Transverse colon (tissue), 4 donors: ENCODE measurements around the gene JAKMIP1. TPM values are rescaled to one million over a fixed set of nuclear protein-coding genes. Genes with fewer than 3 reads are reported as not detected.

ENCODE experiments used
- DNase-seq: peaks from one replicate; pipeline ENCODE4 v3.0.0-alpha.2; 2019
- H3K27ac ChIP-seq, 4 donors: fragments of 200-600 bp; sonication (generic); 2 replicates each; pipeline ENCODE4 v1.5.1; 2016 to 2018; ENCODE audit warnings: inconsistent platforms in 4 of 4
- H3K27me3 ChIP-seq: fragments of 200-600 bp; sonication (generic); 2 replicates; pipeline ENCODE4 v1.5.1; 2017; ENCODE audit warnings: inconsistent platforms
- H3K36me3 ChIP-seq, 4 donors: fragments of 200-600 bp; sonication (generic); 2 replicates each; pipeline ENCODE4 v1.5.1; 2017 to 2019; ENCODE audit warnings: inconsistent platforms in 4 of 4
- H3K4me1 ChIP-seq, 4 donors: fragments of 200-600 bp; sonication (generic); 2 replicates each; pipeline ENCODE4 v1.5.1; 2017 to 2020; ENCODE audit warnings: inconsistent platforms in 4 of 4
- H3K4me3 ChIP-seq, 4 donors: fragments of 200-600 bp; sonication (generic); 1 replicate in 1 of 4; 2 replicates in 3 of 4; pipeline versions ENCODE4 v1.5.1 to v1.6.1; 2017 to 2019; ENCODE audit warnings: inconsistent platforms in 4 of 4
- H3K9me3 ChIP-seq, 2 donors: fragments of 200-600 bp; sonication (generic); 2 replicates each; pipeline ENCODE4 v1.5.1; 2017 to 2019; ENCODE audit warnings: inconsistent platforms in 2 of 2
- CTCF ChIP-seq, 5 experiments: fragments of 200-600 bp in 3 of 5; fragments of 450-650 bp in 2 of 5; sonication (generic) in 3 of 5; IDR thresholded peaks; 1 replicate in 2 of 5; 2 replicates in 3 of 5; pipeline ENCODE4 v1.5.1; 2016 to 2017; ENCODE audit warnings: antibody characterized with exemption in 5 of 5, inconsistent platforms in 3 of 5, mild to moderate bottlenecking in 2 of 5, moderate library complexity in 1 of 5
- EP300 ChIP-seq: sonication (generic); formaldehyde crosslinking; IDR thresholded peaks from one replicate; pipeline ENCODE4 v1.6.1; 2017; ENCODE audit warnings: antibody characterized with exemption, low read depth
- POLR2A ChIP-seq: fragments of 450-650 bp; IDR thresholded peaks from one replicate; pipeline ENCODE4 v1.6.1; 2016; ENCODE audit warnings: antibody characterized with exemption, mild to moderate bottlenecking, moderate library complexity
- POLR2AphosphoS5 ChIP-seq, 3 donors: sonication (generic); formaldehyde crosslinking; IDR thresholded peaks; one replicate each; pipeline ENCODE4 v1.6.1; 2016; ENCODE audit warnings: antibody characterized with exemption in 3 of 3
- whole genome bisulfite sequencing, 2 donors: methylation state at CpG; one replicate each; pipeline ENCODE4 v1.1.5; 2018; ENCODE audit warnings: low coverage in 1 of 2; 5-methylcytosine and 5-hydroxymethylcytosine counted together
- in situ Hi-C, 4 donors: fragments of 200-750 bp; cut with MboI; loops; one replicate each; pipeline versions ENCODE4 v1.15.0 to v1.15.1; 2017; ENCODE audit warnings: low sequenced_read_pairs in 3 of 4, low pct_ligation_motif_present in 1 of 4, low pct_unique_long_range_greater_than_20kb in 1 of 4
- intact Hi-C: fragments of 100-400 bp; cut with DNase I; formaldehyde crosslinking; loops from one replicate; pipeline ENCODE4 v1.15.1; 2023; ENCODE audit warnings: low total_unique reads
- total RNA-seq, 4 donors: library from RNA; depleted of rRNA; stranded (reverse); fragments of >200 nt; gene quantifications; one replicate each; pipeline ENCODE4 v1.1.0, GENCODE V29; 2016

The JAKMIP1 gene
- total RNA-seq, 4 donors from 2014 or later, result 1.2 to 1.7 TPM; not detected in 2

GRCh38 chr4:6172093-6172926 lies 28.0 kb downstream of the JAKMIP1 start:
- Histone ChIP-seq H3K27me3 (no peaks in the 10 kb centered on the region), H3K27ac (no peak overlapping the region), H3K36me3 (no peaks in the 10 kb centered on the region), H3K4me3 (no peak overlapping the region), H3K4me1 (no peaks in the 10 kb centered on the region), H3K9me3 (no peaks in the 10 kb centered on the region)
- 20 to 52% methylated on average over 2 to 9 of the region's 9 CpGs for WGBS, 2 donors
- TF ChIP-seq EP300 (no peak), POLR2A (no peak), POLR2AphosphoS5 (IDR thresholded peaks at IDR 0.05) (no peak), CTCF (IDR thresholded peaks at IDR 0.05) (no peak)
- in situ Hi-C loops, result no loop called here
- no peak for DNase-seq
- intact Hi-C loops, result no loop called here

- in situ Hi-C loops, result no loop called here
- 78% methylated on average over 4 of the region's 4 CpGs; no CpG with 5 or more reads in 1 of the 2 donors for WGBS, 2 donors
Observed at GRCh38 chr4:6169239-6169638, 31.1 kb downstream of the JAKMIP1 start.

GRCh38 chr4:6165766-6166165 lies 34.6 kb downstream of the JAKMIP1 start:
- no peak for TF ChIP-seq POLR2AphosphoS5 (IDR thresholded peaks at IDR 0.05)
- TF ChIP-seq CTCF (IDR thresholded peaks at IDR 0.05), result no peak
- TF ChIP-seq POLR2A, result no peak
- TF ChIP-seq EP300, result no peak
- Histone ChIP-seq H3K4me3 (no peak overlapping the region), H3K4me1 (no peaks in the 10 kb centered on the region), H3K9me3 (no peaks in the 10 kb centered on the region), H3K27me3 (no peaks in the 10 kb centered on the region), H3K27ac (no peak overlapping the region), H3K36me3 (no peaks in the 10 kb centered on the region)
- intact Hi-C loops, result no loop called here
- in situ Hi-C loops, result no loop called here
- DNase-seq, result no peak
- WGBS, 2 donors, result 85% methylated on average over 6 of the region's 6 CpGs; no CpG with 5 or more reads in 1 of the 2 donors

More at GRCh38 chr4:6169239-6169638, 31.1 kb downstream of the JAKMIP1 start:
- Histone ChIP-seq H3K36me3 (no peaks in the 10 kb centered on the region), H3K4me1 (no peaks in the 10 kb centered on the region), H3K9me3 (no peaks in the 10 kb centered on the region), H3K27me3 (no peaks in the 10 kb centered on the region), H3K27ac (no peak overlapping the region), H3K4me3 (no peak overlapping the region)
- TF ChIP-seq EP300 (no peak), POLR2A (no peak), POLR2AphosphoS5 (IDR thresholded peaks at IDR 0.05) (no peak), CTCF (IDR thresholded peaks at IDR 0.05) (no peak)
- no peak for DNase-seq
- intact Hi-C loops, result no loop called here

GRCh38 chr4:6162885-6163284 lies 37.5 kb downstream of the JAKMIP1 start:
- Histone ChIP-seq H3K27ac (no peak overlapping the region), H3K27me3 (no peaks in the 10 kb centered on the region), H3K4me3 (no peak overlapping the region), H3K4me1 (no peaks in the 10 kb centered on the region), H3K36me3 (no peaks in the 10 kb centered on the region), H3K9me3 (no peaks in the 10 kb centered on the region)
- intact Hi-C loops, result no loop called here
- WGBS, 2 donors, result 85% methylated on average over 6 of the region's 6 CpGs; no CpG with 5 or more reads in 1 of the 2 donors
- no peak for TF ChIP-seq CTCF (IDR thresholded peaks at IDR 0.05)
- no peak for TF ChIP-seq POLR2AphosphoS5 (IDR thresholded peaks at IDR 0.05)
- no peak for TF ChIP-seq EP300
- DNase-seq, result no peak
- in situ Hi-C loops, result no loop called here
